Measurements from ENCODE around the gene PDSS2.
"Not testable (repeated sequence)": the region's sequence is repeated elsewhere in the genome, so short reads cannot be mapped to it uniquely, and the experiment has no call there.

The PDSS2 gene

GRCh38 chr6:107209406-107210305 is 249.7 kb downstream of the PDSS2 start:
- in situ Hi-C loops (cut with MboI; ENCODE audit: low pct_unique_long_range_greater_than_20kb, low sequenced_read_pairs) = no loop called here
- no peak for DNase-seq

GRCh38 chr6:107207251-107207873 is 252.0 kb downstream of the PDSS2 start:
- DNase-seq = no peak
- in situ Hi-C loops (cut with MboI; ENCODE audit: low pct_unique_long_range_greater_than_20kb, low sequenced_read_pairs) = no loop called here

- in situ Hi-C loops (cut with MboI; ENCODE audit: low pct_unique_long_range_greater_than_20kb, low sequenced_read_pairs) = no loop called here
- no peak for DNase-seq
These were observed 254.0 kb downstream of the PDSS2 start for GRCh38 chr6:107205058-107205998.

- DNase-seq = no peak
- in situ Hi-C loops (cut with MboI; ENCODE audit: low pct_unique_long_range_greater_than_20kb, low sequenced_read_pairs) = no loop called here
These were observed 256.4 kb downstream of the PDSS2 start for GRCh38 chr6:107202876-107203468.

- DNase-seq = no peak
- in situ Hi-C loops (cut with MboI; ENCODE audit: low pct_unique_long_range_greater_than_20kb, low sequenced_read_pairs) = no loop called here
These were observed 260.5 kb downstream of the PDSS2 start for GRCh38 chr6:107198631-107199416.

- in situ Hi-C loops (cut with MboI; ENCODE audit: low pct_unique_long_range_greater_than_20kb, low sequenced_read_pairs) = no loop called here
- no peak for DNase-seq
These were observed 263.2 kb downstream of the PDSS2 start for GRCh38 chr6:107196152-107196551.

GRCh38 chr6:107194723-107195122 is 264.6 kb downstream of the PDSS2 start:
- in situ Hi-C loops (cut with MboI; ENCODE audit: low pct_unique_long_range_greater_than_20kb, low sequenced_read_pairs) = not testable (repeated sequence)

GRCh38 chr6:107192830-107193229 is 266.5 kb downstream of the PDSS2 start:
- in situ Hi-C loops (cut with MboI; ENCODE audit: low pct_unique_long_range_greater_than_20kb, low sequenced_read_pairs) = no loop called here
- DNase-seq = no peak

More at GRCh38 chr6:107194723-107195122, 264.6 kb downstream of the PDSS2 start:
- not testable (repeated sequence) for DNase-seq

GRCh38 chr6:107187630-107188029 is 271.7 kb downstream of the PDSS2 start:
- DNase-seq = no peak
- in situ Hi-C loops (cut with MboI; ENCODE audit: low pct_unique_long_range_greater_than_20kb, low sequenced_read_pairs) = no loop called here

- no peak for DNase-seq
These were observed 273.3 kb downstream of the PDSS2 start for GRCh38 chr6:107186047-107186446.

GRCh38 chr6:107185391-107185970 is 273.9 kb downstream of the PDSS2 start:
- in situ Hi-C loops (cut with MboI; ENCODE audit: low pct_unique_long_range_greater_than_20kb, low sequenced_read_pairs) = no loop called here
- DNase-seq = no peak

More at GRCh38 chr6:107186047-107186446, 273.3 kb downstream of the PDSS2 start:
- in situ Hi-C loops (cut with MboI; ENCODE audit: low pct_unique_long_range_greater_than_20kb, low sequenced_read_pairs) = no loop called here

GRCh38 chr6:107184435-107184834 is 274.9 kb downstream of the PDSS2 start:
- in situ Hi-C loops (cut with MboI; ENCODE audit: low pct_unique_long_range_greater_than_20kb, low sequenced_read_pairs) = no loop called here
- no peak for DNase-seq

- no peak for DNase-seq
- in situ Hi-C loops (cut with MboI; ENCODE audit: low pct_unique_long_range_greater_than_20kb, low sequenced_read_pairs) = no loop called here
These were observed 279.3 kb downstream of the PDSS2 start for GRCh38 chr6:107180099-107180498.

- peak; percentile 11 for DNase-seq
- in situ Hi-C loops (cut with MboI; ENCODE audit: low pct_unique_long_range_greater_than_20kb, low sequenced_read_pairs) = no loop called here
These were observed 280.4 kb downstream of the PDSS2 start for GRCh38 chr6:107179004-107179403.

GRCh38 chr6:107173779-107174178 is 285.6 kb downstream of the PDSS2 start:
- DNase-seq = no peak

GRCh38 chr6:107171513-107171912 is 287.9 kb downstream of the PDSS2 start:
- in situ Hi-C loops (cut with MboI; ENCODE audit: low pct_unique_long_range_greater_than_20kb, low sequenced_read_pairs) = no loop called here

More at GRCh38 chr6:107173779-107174178, 285.6 kb downstream of the PDSS2 start:
- in situ Hi-C loops (cut with MboI; ENCODE audit: low pct_unique_long_range_greater_than_20kb, low sequenced_read_pairs) = no loop called here

GRCh38 chr6:107164299-107164698 is 295.1 kb downstream of the PDSS2 start:
- DNase-seq; in situ Hi-C loops (cut with MboI; ENCODE audit: low pct_unique_long_range_greater_than_20kb, low sequenced_read_pairs): not testable (repeated sequence)

More at GRCh38 chr6:107171513-107171912, 287.9 kb downstream of the PDSS2 start:
- DNase-seq = no peak

GRCh38 chr6:107161521-107161920 is 297.8 kb downstream of the PDSS2 start:
- DNase-seq = no peak
- in situ Hi-C loops (cut with MboI; ENCODE audit: low pct_unique_long_range_greater_than_20kb, low sequenced_read_pairs) = no loop called here
